Measurements from ENCODE around the gene RBM25. TPM values are rescaled to one million over a fixed set of nuclear protein-coding genes. Genes with fewer than 3 reads are reported as not detected.

Gene RBM25
- total RNA-seq, 1 experiment from 2014 or later = 142 TPM

DNA sequence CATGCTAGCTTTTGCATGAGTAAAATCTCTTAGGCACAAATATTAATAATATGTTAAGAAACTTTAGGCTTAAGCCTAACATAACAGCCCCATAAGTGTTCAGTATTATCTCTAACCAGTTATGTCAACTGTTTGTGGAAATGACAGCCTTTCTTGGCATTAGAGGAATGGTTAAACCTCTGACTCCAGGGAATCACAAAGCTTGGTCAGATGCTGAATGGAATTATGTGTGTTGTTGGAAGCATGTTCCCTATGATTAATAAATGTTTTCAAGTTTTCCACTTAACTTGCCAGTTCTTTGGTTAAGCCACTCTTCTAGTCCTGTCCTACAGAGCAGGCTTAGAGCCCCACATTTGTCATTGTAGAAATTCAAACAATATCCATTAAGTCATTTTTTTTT, 94.9 kb downstream of the RBM25 start:
- Mint-ChIP-seq H3K4me1 (no peaks in the 10 kb centered on the region), H3K4me3 (no peak overlapping the region), H3K9me3 (no peaks in the 10 kb centered on the region), H3K27ac (no peak overlapping the region), H3K36me3 (peaks cover 47% of the 10 kb centered on the region), H3K27me3 (ENCODE audit: low read depth) (no peaks in the 10 kb centered on the region; the same call in 1 of the 2 replicates)
- DNase-seq (ENCODE audit: low spot score) (no peak), ATAC-seq (no peak)
- TF ChIP-seq HMGA2 (CRISPR knock-in tag; IDR thresholded peaks at IDR 0.05) = no peak
- TF ChIP-seq, protein P1, sequence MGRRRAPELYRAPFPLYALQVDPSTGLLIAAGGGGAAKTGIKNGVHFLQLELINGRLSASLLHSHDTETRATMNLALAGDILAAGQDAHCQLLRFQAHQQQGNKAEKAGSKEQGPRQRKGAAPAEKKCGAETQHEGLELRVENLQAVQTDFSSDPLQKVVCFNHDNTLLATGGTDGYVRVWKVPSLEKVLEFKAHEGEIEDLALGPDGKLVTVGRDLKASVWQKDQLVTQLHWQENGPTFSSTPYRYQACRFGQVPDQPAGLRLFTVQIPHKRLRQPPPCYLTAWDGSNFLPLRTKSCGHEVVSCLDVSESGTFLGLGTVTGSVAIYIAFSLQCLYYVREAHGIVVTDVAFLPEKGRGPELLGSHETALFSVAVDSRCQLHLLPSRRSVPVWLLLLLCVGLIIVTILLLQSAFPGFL (CRISPR knock-in tag; IDR thresholded peaks at IDR 0.05; ENCODE audit: borderline replicate concordance) = no peak
- no peak for TF ChIP-seq CBFB (CRISPR knock-in tag; IDR thresholded peaks at IDR 0.05; ENCODE audit: low read depth)
- POLR2A ChIA-PET = interaction anchor here (0.6 kb wide), 1 partner anchor 84 kb away, joined by 6 read pairs; no protein-coding TSS in a partner anchor
- CTCF ChIA-PET = interaction anchor here (0.5 kb wide), 1 partner anchor 111 kb away, joined by 3 read pairs; no protein-coding TSS in a partner anchor

- Mint-ChIP-seq H3K27ac (no peak overlapping the region), H3K4me1 (no peaks in the 10 kb centered on the region), H3K27me3 (ENCODE audit: low read depth) (no peaks in the 10 kb centered on the region), H3K4me3 (no peak overlapping the region), H3K9me3 (no peaks in the 10 kb centered on the region), H3K36me3 (peaks cover 21% of the 10 kb centered on the region)
- TF ChIP-seq, protein P2, sequence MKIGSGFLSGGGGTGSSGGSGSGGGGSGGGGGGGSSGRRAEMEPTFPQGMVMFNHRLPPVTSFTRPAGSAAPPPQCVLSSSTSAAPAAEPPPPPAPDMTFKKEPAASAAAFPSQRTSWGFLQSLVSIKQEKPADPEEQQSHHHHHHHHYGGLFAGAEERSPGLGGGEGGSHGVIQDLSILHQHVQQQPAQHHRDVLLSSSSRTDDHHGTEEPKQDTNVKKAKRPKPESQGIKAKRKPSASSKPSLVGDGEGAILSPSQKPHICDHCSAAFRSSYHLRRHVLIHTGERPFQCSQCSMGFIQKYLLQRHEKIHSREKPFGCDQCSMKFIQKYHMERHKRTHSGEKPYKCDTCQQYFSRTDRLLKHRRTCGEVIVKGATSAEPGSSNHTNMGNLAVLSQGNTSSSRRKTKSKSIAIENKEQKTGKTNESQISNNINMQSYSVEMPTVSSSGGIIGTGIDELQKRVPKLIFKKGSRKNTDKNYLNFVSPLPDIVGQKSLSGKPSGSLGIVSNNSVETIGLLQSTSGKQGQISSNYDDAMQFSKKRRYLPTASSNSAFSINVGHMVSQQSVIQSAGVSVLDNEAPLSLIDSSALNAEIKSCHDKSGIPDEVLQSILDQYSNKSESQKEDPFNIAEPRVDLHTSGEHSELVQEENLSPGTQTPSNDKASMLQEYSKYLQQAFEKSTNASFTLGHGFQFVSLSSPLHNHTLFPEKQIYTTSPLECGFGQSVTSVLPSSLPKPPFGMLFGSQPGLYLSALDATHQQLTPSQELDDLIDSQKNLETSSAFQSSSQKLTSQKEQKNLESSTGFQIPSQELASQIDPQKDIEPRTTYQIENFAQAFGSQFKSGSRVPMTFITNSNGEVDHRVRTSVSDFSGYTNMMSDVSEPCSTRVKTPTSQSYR (CRISPR knock-in tag; IDR thresholded peaks at IDR 0.05) = no peak
- no peak for TF ChIP-seq ZNF512 (CRISPR knock-in tag; IDR thresholded peaks at IDR 0.05; ENCODE audit: borderline replicate concordance)
- POLR2A ChIA-PET = no interaction called here
- CTCF ChIA-PET = interaction anchor here (0.6 kb wide), 1 partner anchor 70 kb away, joined by 3 read pairs; no protein-coding TSS in a partner anchor
- DNase-seq (ENCODE audit: low spot score) (no peak), ATAC-seq (no peak)
These were observed 103.9 kb downstream of the RBM25 start for GRCh38 chr14:73162251-73162650.

GRCh38 chr14:73166399-73166798, 108.1 kb downstream of the RBM25 start:
- H3K27me3 Mint-ChIP-seq (ENCODE audit: low read depth) = peaks cover 3% of the 10 kb centered on the region; the same call in 1 of the 2 replicates
- H3K4me3 Mint-ChIP-seq = no peak overlapping the region
- ATAC-seq (no peak), DNase-seq (ENCODE audit: low spot score) (no peak)
- ChIA-PET POLR2A (no interaction called here), CTCF (no interaction called here)
- H3K4me1 Mint-ChIP-seq = peaks cover 21% of the 10 kb centered on the region
- H3K9me3 Mint-ChIP-seq = no peaks in the 10 kb centered on the region
- H3K36me3 Mint-ChIP-seq = peaks cover 24% of the 10 kb centered on the region
- H3K27ac Mint-ChIP-seq = no peak overlapping the region
- no peak for TF ChIP-seq ZNF219 (CRISPR knock-in tag; IDR thresholded peaks at IDR 0.05; ENCODE audit: borderline replicate concordance)
- no peak for TF ChIP-seq STAT6 (CRISPR knock-in tag; conservative IDR thresholded peaks at IDR 0.05; ENCODE audit: low read depth)
- no peak for TF ChIP-seq ZNF396 (CRISPR knock-in tag; IDR thresholded peaks at IDR 0.05; ENCODE audit: borderline replicate concordance)
- TF ChIP-seq GRHL2 (CRISPR knock-in tag; IDR thresholded peaks at IDR 0.05; ENCODE audit: insufficient replicate concordance, severe bottlenecking) = no peak
- TF ChIP-seq, protein P3, sequence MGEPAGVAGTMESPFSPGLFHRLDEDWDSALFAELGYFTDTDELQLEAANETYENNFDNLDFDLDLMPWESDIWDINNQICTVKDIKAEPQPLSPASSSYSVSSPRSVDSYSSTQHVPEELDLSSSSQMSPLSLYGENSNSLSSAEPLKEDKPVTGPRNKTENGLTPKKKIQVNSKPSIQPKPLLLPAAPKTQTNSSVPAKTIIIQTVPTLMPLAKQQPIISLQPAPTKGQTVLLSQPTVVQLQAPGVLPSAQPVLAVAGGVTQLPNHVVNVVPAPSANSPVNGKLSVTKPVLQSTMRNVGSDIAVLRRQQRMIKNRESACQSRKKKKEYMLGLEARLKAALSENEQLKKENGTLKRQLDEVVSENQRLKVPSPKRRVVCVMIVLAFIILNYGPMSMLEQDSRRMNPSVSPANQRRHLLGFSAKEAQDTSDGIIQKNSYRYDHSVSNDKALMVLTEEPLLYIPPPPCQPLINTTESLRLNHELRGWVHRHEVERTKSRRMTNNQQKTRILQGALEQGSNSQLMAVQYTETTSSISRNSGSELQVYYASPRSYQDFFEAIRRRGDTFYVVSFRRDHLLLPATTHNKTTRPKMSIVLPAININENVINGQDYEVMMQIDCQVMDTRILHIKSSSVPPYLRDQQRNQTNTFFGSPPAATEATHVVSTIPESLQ (CRISPR knock-in tag; IDR thresholded peaks at IDR 0.05) = no peak
- no peak for TF ChIP-seq MLX (CRISPR knock-in tag; IDR thresholded peaks at IDR 0.05)
- TF ChIP-seq NFE2L1 (CRISPR knock-in tag; IDR thresholded peaks at IDR 0.05) = no peak
- no peak for TF ChIP-seq KAT7 (CRISPR knock-in tag; IDR thresholded peaks at IDR 0.05; ENCODE audit: borderline replicate concordance)
- no peak for TF ChIP-seq MYBL2 (CRISPR knock-in tag; IDR thresholded peaks at IDR 0.05)
- no peak for TF ChIP-seq ZNF232 (CRISPR knock-in tag; IDR thresholded peaks at IDR 0.05)
- TF ChIP-seq ZNF671 (CRISPR knock-in tag; IDR thresholded peaks at IDR 0.05) = no peak
- no peak for TF ChIP-seq NR2C2 (CRISPR knock-in tag; IDR thresholded peaks at IDR 0.05)
- no peak for TF ChIP-seq RELA (CRISPR knock-in tag; IDR thresholded peaks at IDR 0.05; ENCODE audit: borderline replicate concordance)
- TF ChIP-seq FOXK1 (CRISPR knock-in tag; IDR thresholded peaks at IDR 0.05) = no peak
- no peak for TF ChIP-seq ETV6 (CRISPR knock-in tag; IDR thresholded peaks at IDR 0.05)
- TF ChIP-seq ATF3 (CRISPR knock-in tag; conservative IDR thresholded peaks at IDR 0.05) = no peak
